HFF-Myc (cell line): ENCODE measurements around the gene P3H2.

Experiments
- DNase-seq: peaks from one replicate; pipeline ENCODE4 v3.0.0-alpha.2; 2011; ENCODE audit warnings: low read depth; ENCODE audit errors: extremely low read depth
- H3K4me3 ChIP-seq: replicated peaks from 2 replicates; pipeline ENCODE4 v1.5.1; 2011; ENCODE audit warnings: low read depth, mild to moderate bottlenecking, control low read depth, low read length
- CTCF ChIP-seq: IDR thresholded peaks from 2 replicates; pipeline ENCODE4 v1.5.1; 2012; ENCODE audit warnings: mild to moderate bottlenecking, low read depth, low read length, control low read depth; ENCODE audit errors: missing control alignments

The P3H2 gene

GRCh38 chr3:189941125-189941524 lies 179.6 kb downstream of the P3H2 start:
- H3K4me3 ChIP-seq: no peak overlapping the region
- no peak for TF ChIP-seq CTCF
- no peak for DNase-seq

GRCh38 chr3:189937302-189938127 lies 183.2 kb downstream of the P3H2 start:
- no peak overlapping the region for H3K4me3 ChIP-seq
- TF ChIP-seq CTCF: no peak
- peak; percentile 92 for DNase-seq

GRCh38 chr3:189936201-189936945 lies 184.3 kb downstream of the P3H2 start:
- no peak overlapping the region for H3K4me3 ChIP-seq
- no peak for DNase-seq
- TF ChIP-seq CTCF: no peak

- TF ChIP-seq CTCF: no peak
- no peak for DNase-seq
- H3K4me3 ChIP-seq: no peak overlapping the region
Measured at GRCh38 chr3:189927975-189928895, 192.5 kb downstream of the P3H2 start.

GRCh38 chr3:189921770-189922169 lies 198.9 kb downstream of the P3H2 start:
- TF ChIP-seq CTCF: no peak
- DNase-seq: no peak
- no peak overlapping the region for H3K4me3 ChIP-seq

GRCh38 chr3:189914799-189915198 lies 205.9 kb downstream of the P3H2 start:
- no peak overlapping the region for H3K4me3 ChIP-seq
- TF ChIP-seq CTCF: no peak
- peak; percentile 42 for DNase-seq
